ENCODE results near the gene APEX1. TPM values are rescaled to one million over a fixed set of nuclear protein-coding genes. Genes with fewer than 3 reads are reported as not detected.

Gene APEX1
- total RNA-seq, 6 donors from 2014 or later = 81.5 to 134 (median 119) TPM

DNA sequence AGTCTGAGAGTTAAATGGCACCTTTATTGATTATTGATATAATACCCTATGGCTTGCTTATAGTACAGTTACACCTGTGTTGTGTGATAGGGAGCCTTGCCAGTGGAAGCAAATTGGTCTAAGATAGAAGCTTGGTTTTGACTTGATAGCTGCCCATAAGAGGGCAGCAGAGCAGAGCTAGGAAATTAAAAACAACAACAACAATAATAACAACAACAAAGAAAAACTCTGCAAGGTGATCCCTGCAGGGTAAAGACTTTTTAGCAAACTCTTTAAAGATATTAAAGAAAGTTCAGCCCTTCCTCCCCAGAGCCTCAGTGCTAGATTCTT is 32.3 kb downstream of the APEX1 start:
- H3K27ac ChIP-seq = no peak overlapping the region
- no peak for DNase-seq
- no peaks in the 10 kb centered on the region for H3K27me3 ChIP-seq
- no peaks in the 10 kb centered on the region for H3K36me3 ChIP-seq
- no peak for ATAC-seq (ENCODE audit: low FRiP score in 2 of 2)
- TF ChIP-seq CTCF (IDR thresholded peaks at IDR 0.05) = no peak
- peaks cover 0 to 5% (median 2%) of the 10 kb centered on the region in 4 donors for H3K4me1 ChIP-seq
- H3K9me3 ChIP-seq = no peaks in the 10 kb centered on the region
- H3K4me3 ChIP-seq = no peak overlapping the region

DNA sequence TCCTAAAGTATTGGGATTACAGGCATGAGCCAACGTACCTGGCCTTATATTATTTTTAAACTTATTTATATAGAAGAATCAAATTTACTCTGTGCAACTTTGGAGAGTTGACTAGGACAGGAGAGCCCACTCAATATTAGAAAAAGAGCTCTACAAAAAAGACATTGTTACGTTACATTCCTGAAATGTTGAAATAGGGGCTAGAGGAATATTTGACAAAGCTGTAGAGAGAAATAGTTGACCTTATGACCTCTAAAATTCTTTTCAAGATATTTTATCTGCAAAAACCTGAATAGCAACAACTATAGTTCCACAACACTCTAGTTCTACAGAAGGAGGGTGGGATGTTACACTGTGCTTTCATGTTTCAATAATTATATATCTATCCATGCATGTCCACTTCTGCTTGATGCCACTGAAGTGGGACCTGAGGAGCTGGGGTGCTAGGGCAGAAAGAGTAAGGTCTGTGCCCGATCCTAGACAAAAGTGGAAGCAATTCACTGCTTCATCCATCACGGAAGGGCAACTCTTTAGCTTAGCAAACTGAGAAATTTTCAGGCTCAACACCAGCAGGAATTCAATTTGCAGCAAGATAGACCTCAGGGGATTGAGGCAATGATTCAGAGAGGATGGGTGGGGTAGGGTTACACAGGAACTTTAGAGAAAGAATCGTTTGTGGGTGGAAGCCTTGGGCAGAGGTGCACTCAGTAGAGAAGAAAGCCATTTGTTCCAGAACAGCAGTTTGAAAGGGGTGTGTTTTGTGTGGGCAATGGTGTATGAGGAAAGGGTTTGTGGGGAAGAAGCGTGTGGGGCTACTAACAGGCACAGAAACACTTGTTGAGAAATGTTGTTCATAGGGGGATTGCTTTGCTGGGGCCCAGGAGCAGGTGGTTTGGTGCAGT is 34.3 kb downstream of the APEX1 start:
- ATAC-seq (ENCODE audit: low FRiP score in 2 of 2) = peak in 1 of 2 donors; percentile 21
- no peak overlapping the region for H3K4me3 ChIP-seq
- TF ChIP-seq POLR2A (IDR thresholded peaks at IDR 0.05) = no peak
- TF ChIP-seq POLR2AphosphoS5 (IDR thresholded peaks at IDR 0.05) = no peak
- no peak for TF ChIP-seq EP300 (IDR thresholded peaks at IDR 0.05)
- no peak for TF ChIP-seq CTCF (IDR thresholded peaks at IDR 0.05)
- DNase-seq = no peak
- no peaks in the 10 kb centered on the region for H3K9me3 ChIP-seq
- H3K27ac ChIP-seq = no peak overlapping the region
- H3K36me3 ChIP-seq = no peaks in the 10 kb centered on the region
- H3K4me1 ChIP-seq = peaks cover 0 to 5% (median 2%) of the 10 kb centered on the region in 4 donors
- H3K27me3 ChIP-seq = no peaks in the 10 kb centered on the region
- WGBS, 2 donors = 39 to 49% methylated on average over 6 of the region's 6 CpGs

DNA sequence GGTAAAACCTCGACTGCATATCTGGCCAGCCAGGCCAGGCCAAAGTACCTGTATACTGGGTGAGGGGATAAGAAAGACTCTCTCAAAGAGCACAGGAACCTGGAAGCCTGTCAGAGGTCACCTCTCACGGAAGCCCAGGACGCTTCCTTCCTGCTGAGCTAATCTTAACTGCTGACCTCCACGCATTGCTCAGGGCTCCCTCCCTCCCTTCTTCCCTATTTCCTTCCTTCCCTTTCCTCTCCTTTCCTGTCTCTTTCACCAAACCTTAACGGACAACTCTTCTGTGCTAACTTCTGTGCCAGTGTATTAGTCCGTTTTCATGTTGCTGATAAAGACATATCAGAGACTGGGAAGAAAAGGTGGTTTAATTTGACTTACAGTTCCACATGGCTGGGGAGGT is 35.5 kb downstream of the APEX1 start:
- 50 to 61% methylated on average over 6 of the region's 6 CpGs for WGBS, 2 donors
- DNase-seq (no peak), ATAC-seq (ENCODE audit: low FRiP score in 2 of 2) (no peak)
- H3K9me3 ChIP-seq = no peaks in the 10 kb centered on the region
- no peak overlapping the region for H3K27ac ChIP-seq
- peaks cover 0 to 5% (median 2%) of the 10 kb centered on the region in 4 donors for H3K4me1 ChIP-seq
- no peak for TF ChIP-seq CTCF (IDR thresholded peaks at IDR 0.05)
- TF ChIP-seq EP300 (IDR thresholded peaks at IDR 0.05) = no peak
- TF ChIP-seq POLR2AphosphoS5 (IDR thresholded peaks at IDR 0.05) = no peak
- no peak for TF ChIP-seq POLR2A (IDR thresholded peaks at IDR 0.05)
- no peak overlapping the region for H3K4me3 ChIP-seq
- no peaks in the 10 kb centered on the region for H3K36me3 ChIP-seq
- H3K27me3 ChIP-seq = no peaks in the 10 kb centered on the region

DNA sequence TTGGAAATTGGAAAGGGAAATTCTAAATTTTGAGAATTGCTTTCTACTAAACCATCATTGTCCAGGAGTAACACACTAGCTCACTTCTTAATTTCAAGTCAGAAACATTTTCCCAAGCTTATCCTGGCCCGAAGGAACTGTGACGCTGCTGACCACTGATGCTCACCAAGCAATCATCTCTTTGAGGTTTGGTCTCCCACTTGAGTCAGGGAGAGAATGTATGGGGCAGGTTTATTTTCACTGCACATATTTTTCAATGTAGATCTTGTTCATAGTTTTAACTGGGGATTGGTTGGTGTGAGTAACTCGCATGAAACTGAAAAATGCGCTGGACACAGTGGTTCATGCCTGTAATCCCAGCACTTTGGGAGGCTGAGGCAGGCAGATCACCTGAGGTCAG is 37.5 kb downstream of the APEX1 start:
- H3K36me3 ChIP-seq = no peaks in the 10 kb centered on the region
- H3K9me3 ChIP-seq = no peaks in the 10 kb centered on the region
- no peak for DNase-seq
- no peak for TF ChIP-seq POLR2A (IDR thresholded peaks at IDR 0.05)
- no peak for TF ChIP-seq POLR2AphosphoS5 (IDR thresholded peaks at IDR 0.05)
- no peak for TF ChIP-seq EP300 (IDR thresholded peaks at IDR 0.05)
- TF ChIP-seq CTCF (IDR thresholded peaks at IDR 0.05) = no peak
- peaks cover 0 to 4% (median under 1%) of the 10 kb centered on the region in 4 donors for H3K4me1 ChIP-seq
- no peaks in the 10 kb centered on the region for H3K27me3 ChIP-seq
- WGBS, 2 donors = 95 to 97% methylated on average over 4 of the region's 4 CpGs
- no peak overlapping the region for H3K27ac ChIP-seq
- ATAC-seq (ENCODE audit: low FRiP score in 2 of 2) = no peak
- no peak overlapping the region for H3K4me3 ChIP-seq

GRCh38 chr14:20493634-20494033 is 38.6 kb downstream of the APEX1 start:
- no peaks in the 10 kb centered on the region for H3K9me3 ChIP-seq
- ATAC-seq (ENCODE audit: low FRiP score in 2 of 2) (peak in 1 of 2 donors; percentile 85), DNase-seq (peak in 1 of 2 donors; percentile 40)
- no peaks in the 10 kb centered on the region for H3K36me3 ChIP-seq
- no peak for TF ChIP-seq POLR2AphosphoS5 (IDR thresholded peaks at IDR 0.05)
- TF ChIP-seq CTCF (IDR thresholded peaks at IDR 0.05) = no peak
- peaks cover 0 to 4% (median 0%) of the 10 kb centered on the region in 4 donors for H3K4me1 ChIP-seq
- H3K4me3 ChIP-seq = no peak overlapping the region
- H3K27ac ChIP-seq = no peak overlapping the region
- WGBS, 2 donors = 7 to 45% methylated on average over 2 of the region's 2 CpGs
- H3K27me3 ChIP-seq = no peaks in the 10 kb centered on the region

All from upper lobe of left lung (tissue), 6 donors.